Pancreas (tissue), 10 donors: ENCODE data around the gene ADCY2. TPM values are rescaled to one million over a fixed set of nuclear protein-coding genes. Genes with fewer than 3 reads are reported as not detected.
A peak's percentile ranks its signal among the peaks of the same experiment; 100 is the strongest.

ENCODE experiments used
- ATAC-seq, 4 donors: fragments of 200-7000 bp; cut with Tn5 transposase; one replicate each; pipeline versions ENCODE4 v1.8.0 to v1.9.1; 2020; ENCODE audit warnings: mild to moderate bottlenecking in 4 of 4, moderate library complexity in 4 of 4
- DNase-seq, 6 donors: peaks; one replicate each; pipeline ENCODE4 v3.0.0-alpha.2; 2020
- FAIRE-seq: peaks from 2 replicates; lab custom pipeline; 2012; peaks lifted over from hg19 to GRCh38; lab: Jason Lieb, UNC
- H3K27ac ChIP-seq, 4 donors: fragments of 200-600 bp; sonication (generic); 1 replicate in 3 of 4; 2 replicates in 1 of 4; pipeline versions ENCODE4 v1.5.0 to v1.8.0; 2020
- H3K27me3 ChIP-seq, 4 donors: fragments of 200-600 bp; one replicate each; pipeline ENCODE4 v1.8.0; 2021
- H3K36me3 ChIP-seq, 3 donors: fragments of 200-600 bp; sonication (generic) in 1 of 3; one replicate each; pipeline versions ENCODE4 v1.5.0 to v1.8.0; 2020 to 2021
- H3K4me1 ChIP-seq, 3 donors: fragments of 200-600 bp; one replicate each; pipeline ENCODE4 v1.8.0; 2021
- H3K4me3 ChIP-seq, 4 donors: fragments of 200-600 bp; sonication (generic) in 2 of 4; one replicate each; pipeline versions ENCODE4 v1.5.0 to v1.8.0; 2020 to 2021
- H3K9me3 ChIP-seq, 4 donors: fragments of 200-600 bp; one replicate each; pipeline ENCODE4 v1.8.0; 2021
- WGBS, 2 donors: extraction: QIAGEN DNeasy Blood & Tissue Kit; methylation state at CpG; one replicate each; pipeline ENCODE4 v1.1.7; 2013; 5-methylcytosine and 5-hydroxymethylcytosine counted together
- intact Hi-C, 3 donors: fragments of 100-400 bp; cut with DNase I; formaldehyde crosslinking; loops; one replicate each; pipeline versions ENCODE4 v1.11.1 to v1.14.2; 2022
- polyA plus RNA-seq, 2 donors: library from polyadenylated mRNA; stranded (reverse); fragments of 200-250 nt; gene quantifications; one replicate each; pipeline ENCODE4 v1.2.3, GENCODE V29; 2013
- total RNA-seq, 6 donors: library from RNA; stranded (reverse); fragmentation: NEBNext Ultra II Directional in 4 of 6; extraction: Animal tissue kit (Norgen Biotek cat#: 25700) in 4 of 6; gene quantifications; one replicate each; pipeline versions ENCODE4 v1.2.1 to v1.2.4, GENCODE V29; 2021 to 2023
- TF ChIP-seq, protein P1 (sequence below), 4 donors: fragments of 200-600 bp; sonication (generic) in 3 of 4; IDR thresholded peaks; one replicate each; pipeline versions ENCODE4 v1.5.0 to v1.8.0; 2021; ENCODE audit warnings: antibody characterized with exemption in 4 of 4
- donor health status: healthy with polysubstance abuse.
- donor health status: DM: no; HTN: no; CAD: no; lungs with moderate emphysema.
- donor health status: DM: no; HTN: no; CAD: no.
- donor health status: control.
- donor health status: control.
- donor health status: Bipolar disorder and iron deficiency.
- donor health status: DM: yes; HTN: yes; CAD: no.
- donor health status: DM: no; HTN: no; CAD: no.
- donor health status: DM: no; HTN: no; CAD: no.
- donor health status: DM: yes; HTN: yes; CAD: no.

The ADCY2 gene
- total and polyA plus RNA-seq, 8 donors: 0.19 to 2.2 (median 0.50) TPM

DNA sequence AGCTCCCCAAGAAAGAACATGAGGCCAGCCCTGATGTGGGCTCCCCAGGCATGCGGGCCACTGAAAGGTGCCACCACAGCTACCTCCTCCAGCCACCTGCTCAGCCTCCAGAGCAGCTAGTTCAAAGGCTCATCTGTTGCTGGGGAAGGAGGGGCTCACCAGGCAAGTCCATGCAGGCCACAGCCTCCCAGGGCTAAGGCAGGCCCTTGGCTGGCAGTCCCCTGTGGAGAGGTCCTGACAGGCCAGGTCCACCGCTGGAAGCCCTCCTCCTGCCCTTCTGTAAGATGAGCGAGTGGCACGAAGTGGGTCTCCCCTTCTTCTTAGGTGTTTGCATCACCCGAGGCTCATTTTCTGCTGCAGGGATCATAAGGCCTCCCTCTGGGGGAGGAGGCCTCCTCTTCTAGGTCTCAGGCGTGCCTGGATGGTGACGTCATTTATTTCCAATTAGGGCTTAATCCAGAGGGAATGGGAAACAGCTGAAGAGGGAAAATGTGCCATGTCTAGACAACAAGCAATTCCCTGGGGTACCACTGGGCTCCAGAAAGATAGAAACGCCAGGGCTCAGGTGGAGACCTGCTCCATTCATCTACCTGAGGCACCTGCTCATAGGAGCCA, 363.4 kb downstream of the ADCY2 start:
- peak in 1 of 6 donors; percentile 26 for DNase-seq

DNA sequence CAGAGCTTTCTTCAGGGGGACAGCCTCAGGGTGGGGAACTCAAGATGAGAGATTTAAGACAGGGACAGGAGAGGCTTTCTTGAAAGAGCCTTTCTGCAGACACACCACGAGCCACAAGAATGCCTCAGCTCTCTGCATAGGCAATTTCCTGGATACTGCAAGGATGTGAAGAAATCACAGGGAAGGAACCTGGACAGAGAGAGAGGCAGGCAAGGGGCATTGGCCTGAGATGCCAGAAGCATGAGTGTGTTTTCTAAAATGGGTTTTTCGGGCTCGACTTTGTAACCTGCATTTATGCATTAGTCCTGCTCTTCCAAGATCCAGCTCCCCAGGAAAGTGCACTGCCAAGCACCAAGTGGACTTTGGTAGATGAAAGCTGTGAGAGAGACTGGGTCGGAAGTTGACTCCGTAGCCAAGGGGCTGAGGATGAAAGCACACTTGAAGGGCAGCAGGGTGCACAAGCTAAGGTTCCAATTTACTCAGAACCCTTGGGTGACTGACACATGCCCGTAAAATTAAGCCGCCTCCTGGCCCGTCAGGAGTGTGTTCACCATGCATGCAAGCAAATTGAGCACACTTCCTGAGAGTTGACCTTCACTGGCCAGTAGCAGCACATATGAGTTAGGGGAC, 364.1 kb downstream of the ADCY2 start:
- 71 to 85% methylated on average over 8 of the region's 8 CpGs for WGBS, 2 donors
- TF ChIP-seq, protein P1, sequence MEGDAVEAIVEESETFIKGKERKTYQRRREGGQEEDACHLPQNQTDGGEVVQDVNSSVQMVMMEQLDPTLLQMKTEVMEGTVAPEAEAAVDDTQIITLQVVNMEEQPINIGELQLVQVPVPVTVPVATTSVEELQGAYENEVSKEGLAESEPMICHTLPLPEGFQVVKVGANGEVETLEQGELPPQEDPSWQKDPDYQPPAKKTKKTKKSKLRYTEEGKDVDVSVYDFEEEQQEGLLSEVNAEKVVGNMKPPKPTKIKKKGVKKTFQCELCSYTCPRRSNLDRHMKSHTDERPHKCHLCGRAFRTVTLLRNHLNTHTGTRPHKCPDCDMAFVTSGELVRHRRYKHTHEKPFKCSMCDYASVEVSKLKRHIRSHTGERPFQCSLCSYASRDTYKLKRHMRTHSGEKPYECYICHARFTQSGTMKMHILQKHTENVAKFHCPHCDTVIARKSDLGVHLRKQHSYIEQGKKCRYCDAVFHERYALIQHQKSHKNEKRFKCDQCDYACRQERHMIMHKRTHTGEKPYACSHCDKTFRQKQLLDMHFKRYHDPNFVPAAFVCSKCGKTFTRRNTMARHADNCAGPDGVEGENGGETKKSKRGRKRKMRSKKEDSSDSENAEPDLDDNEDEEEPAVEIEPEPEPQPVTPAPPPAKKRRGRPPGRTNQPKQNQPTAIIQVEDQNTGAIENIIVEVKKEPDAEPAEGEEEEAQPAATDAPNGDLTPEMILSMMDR (IDR thresholded peaks at IDR 0.05): no peak
- FAIRE-seq: no peak
- H3K36me3 ChIP-seq: no peaks in the 10 kb centered on the region
- H3K4me1 ChIP-seq: no peaks in the 10 kb centered on the region
- ATAC-seq: no peak
- H3K27me3 ChIP-seq: peaks cover 0 to 5% (median 0%) of the 10 kb centered on the region in 4 donors
- H3K27ac ChIP-seq: no peak overlapping the region
- no peak overlapping the region for H3K4me3 ChIP-seq
- intact Hi-C loops: no loop called here
- no peaks in the 10 kb centered on the region for H3K9me3 ChIP-seq
- no peak for DNase-seq

More for the DNA sequence above, 363.4 kb downstream of the ADCY2 start:
- FAIRE-seq (no peak), ATAC-seq (no peak)
- H3K4me3 ChIP-seq: no peak overlapping the region
- H3K9me3 ChIP-seq: no peaks in the 10 kb centered on the region
- TF ChIP-seq, protein P1 (IDR thresholded peaks at IDR 0.05): no peak
- intact Hi-C loops: no loop called here
- no peaks in the 10 kb centered on the region for H3K27me3 ChIP-seq
- no peaks in the 10 kb centered on the region for H3K36me3 ChIP-seq
- no peaks in the 10 kb centered on the region for H3K4me1 ChIP-seq
- 72 to 85% methylated on average over 8 of the region's 8 CpGs for WGBS, 2 donors
- H3K27ac ChIP-seq: no peak overlapping the region

DNA sequence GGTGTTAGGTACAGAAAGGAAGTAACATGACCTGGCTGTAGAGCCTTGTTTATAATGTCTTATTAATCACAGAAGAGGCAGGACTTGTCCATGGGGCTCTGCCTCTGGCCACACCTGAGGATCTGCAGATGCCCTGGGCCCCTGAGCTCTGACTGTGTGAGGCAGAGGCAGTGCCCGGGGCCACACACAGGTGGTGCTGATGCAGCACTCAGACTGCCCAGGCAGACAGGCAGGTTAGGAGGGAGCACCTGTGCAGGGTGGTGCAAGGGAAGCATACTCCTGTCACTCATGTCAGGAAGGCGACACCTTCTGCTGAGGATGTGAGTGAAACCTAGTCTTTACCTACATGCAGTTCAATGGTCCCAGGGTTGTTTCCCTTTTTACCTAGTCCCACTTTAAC, 366.3 kb downstream of the ADCY2 start:
- H3K27ac ChIP-seq: no peak overlapping the region
- H3K4me1 ChIP-seq: no peaks in the 10 kb centered on the region
- no peak for FAIRE-seq
- no peaks in the 10 kb centered on the region for H3K36me3 ChIP-seq
- H3K27me3 ChIP-seq: peaks cover 0 to 6% (median 0%) of the 10 kb centered on the region in 4 donors
- WGBS, 2 donors: 64 to 66% methylated on average over 2 of the region's 2 CpGs
- DNase-seq: no peak
- H3K9me3 ChIP-seq: no peaks in the 10 kb centered on the region
- ATAC-seq: peak in 1 of 4 donors; percentile 48
- intact Hi-C loops: no loop called here
- H3K4me3 ChIP-seq: no peak overlapping the region
- TF ChIP-seq, protein P1 (IDR thresholded peaks at IDR 0.05): no peak

DNA sequence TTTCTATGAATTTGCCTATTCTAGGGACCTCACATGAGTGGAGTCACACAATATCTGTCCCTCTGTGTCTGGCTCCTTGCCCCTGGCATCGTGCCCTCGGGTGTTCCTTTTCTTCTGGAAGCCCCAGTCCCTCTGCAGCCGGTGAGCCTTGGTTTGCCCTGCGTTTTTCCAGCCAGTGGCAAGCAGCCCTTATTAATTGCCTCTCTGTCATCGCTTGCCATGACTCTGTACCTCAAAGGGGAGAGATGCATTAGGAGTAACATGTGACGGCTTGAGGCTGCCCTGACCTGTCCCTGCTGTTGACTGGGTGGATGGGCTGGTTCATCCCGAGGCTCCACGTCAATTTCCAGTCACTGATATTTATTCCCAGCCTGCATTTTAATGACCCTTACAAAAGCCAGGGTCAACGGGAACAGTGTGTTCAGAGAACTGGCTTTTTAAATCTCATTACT, 367.7 kb downstream of the ADCY2 start:
- TF ChIP-seq, protein P1 (IDR thresholded peaks at IDR 0.05): no peak
- Histone ChIP-seq H3K4me3 (no peak overlapping the region), H3K9me3 (no peaks in the 10 kb centered on the region), H3K4me1 (no peaks in the 10 kb centered on the region), H3K27ac (no peak overlapping the region), H3K36me3 (no peaks in the 10 kb centered on the region), H3K27me3 (peaks cover 0 to 6% (median 0%) of the 10 kb centered on the region in 4 donors)
- ATAC-seq: peak in 1 of 4 donors; percentile 60
- 26 to 32% methylated on average over 9 of the region's 9 CpGs for WGBS, 2 donors
- no peak for FAIRE-seq
- DNase-seq: peak in 2 of 6 donors; percentile 27 to 33
- intact Hi-C loops: no loop called here

DNA sequence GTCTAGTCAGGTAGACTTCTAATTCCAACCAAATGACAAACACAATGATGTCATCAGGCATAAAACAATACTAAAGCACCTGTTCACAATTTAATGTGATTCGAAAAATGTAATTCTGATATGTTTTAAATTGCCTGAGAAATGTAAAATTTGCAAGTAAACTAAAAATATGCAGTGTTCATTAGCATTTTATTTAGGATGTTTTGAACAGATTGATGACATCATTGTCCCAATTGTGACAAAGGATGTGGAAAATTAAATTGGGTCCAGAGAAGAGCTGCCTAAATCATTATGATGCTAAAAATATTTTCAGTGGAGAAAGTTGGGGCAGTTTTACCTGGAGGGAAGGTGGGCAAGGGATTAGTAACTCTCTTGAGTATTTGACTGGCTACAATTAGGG, 368.5 kb downstream of the ADCY2 start:
- Histone ChIP-seq H3K27ac (no peak overlapping the region), H3K4me1 (no peaks in the 10 kb centered on the region), H3K4me3 (no peak overlapping the region), H3K9me3 (no peaks in the 10 kb centered on the region), H3K27me3 (peaks cover 0 to 6% (median 0%) of the 10 kb centered on the region in 4 donors), H3K36me3 (no peaks in the 10 kb centered on the region)
- no peak for DNase-seq
- ATAC-seq: no peak
- no peak for FAIRE-seq
- TF ChIP-seq, protein P1 (IDR thresholded peaks at IDR 0.05): no peak
- 52 to 56% methylated on average over 1 of the region's 1 CpG for WGBS, 2 donors
- intact Hi-C loops: no loop called here
